K562 (cell line): ENCODE results near the gene RNU1-2. TPM values are rescaled to one million over a fixed set of nuclear protein-coding genes. Genes with fewer than 3 reads are reported as not detected.
"Not testable (repeated sequence)": the region's sequence is repeated elsewhere in the genome, so short reads cannot be mapped to it uniquely, and the experiment has no call there.

ENCODE experiments used
- AFF1 ChIP-seq, 2 experiments: fragments of 450-650 bp; IDR thresholded peaks; 2 replicates each; pipeline ENCODE4 v1.6.1; 2018; ENCODE audit warnings: mild to moderate bottlenecking in 2 of 2, low read depth in 1 of 2; ENCODE audit not compliant: partially characterized antibody in 2 of 2
- ARID1B ChIP-seq: fragments of 450-650 bp; IDR thresholded peaks from 2 replicates; pipeline ENCODE4 v1.6.1; 2016; ENCODE audit warnings: antibody characterized with exemption, mild to moderate bottlenecking, inconsistent platforms
- CREM ChIP-seq: IDR thresholded peaks from 2 replicates; pipeline ENCODE4 v1.6.1; 2014; ENCODE audit warnings: antibody characterized with exemption, low read depth
- CTBP1 ChIP-seq: fragments of 450-650 bp; IDR thresholded peaks from 2 replicates; pipeline ENCODE4 v1.6.1; 2016; ENCODE audit warnings: borderline replicate concordance
- DMBX1 ChIP-seq: fragments of 250-450 bp; sonication (Bioruptor Pico); IDR thresholded peaks from 2 replicates; pipeline ENCODE4 v1.8.0; 2022; ENCODE audit warnings: inconsistent platforms, mild to moderate bottlenecking, moderate library complexity, borderline replicate concordance
- DPF2 ChIP-seq: fragments of 450-650 bp; IDR thresholded peaks from 2 replicates; pipeline ENCODE4 v1.6.1; 2016
- ELF4 ChIP-seq: fragments of 450-650 bp; formaldehyde crosslinking; IDR thresholded peaks from 2 replicates; pipeline ENCODE4 v1.4.0; 2022; ENCODE audit warnings: missing genetic modification characterization
- EP300 ChIP-seq: IDR thresholded peaks from 2 replicates; pipeline ENCODE4 v1.6.1; 2012; ENCODE audit warnings: low read length, improper control_type of control experiment
- ESRRA ChIP-seq: fragments of 450-650 bp; IDR thresholded peaks from 2 replicates; pipeline ENCODE4 v1.6.1; 2014; ENCODE audit warnings: low read depth, mild to moderate bottlenecking, moderate library complexity, borderline replicate concordance
- ETV1 ChIP-seq: fragments of 450-650 bp; conservative IDR thresholded peaks from 2 replicates; pipeline ENCODE4 v1.6.1; 2016; ENCODE audit warnings: missing genetic modification characterization, control low read depth, low read depth, missing compliant biosample characterization
- GATAD2A ChIP-seq: fragments of 450-650 bp; IDR thresholded peaks from 2 replicates; pipeline ENCODE4 v1.6.1; 2017
- HDAC3 ChIP-seq: fragments of 450-650 bp; IDR thresholded peaks from 2 replicates; pipeline ENCODE4 v1.6.1; 2018; ENCODE audit warnings: borderline replicate concordance, mild to moderate bottlenecking, moderate library complexity; ENCODE audit not compliant: partially characterized antibody
- KAT8 ChIP-seq: fragments of 450-650 bp; IDR thresholded peaks from 2 replicates; pipeline ENCODE4 v1.6.1; 2016; ENCODE audit warnings: low read depth, mild to moderate bottlenecking
- TCF3 ChIP-seq: sonication (generic); formaldehyde crosslinking; IDR thresholded peaks from 2 replicates; pipeline ENCODE4 v1.4.0; 2020; ENCODE audit warnings: mild to moderate bottlenecking, missing genetic modification reagents
- TRIM24 ChIP-seq, 2 experiments: fragments of 450-650 bp; IDR thresholded peaks; 2 replicates each; pipeline ENCODE4 v1.6.1; 2016
- ZBTB12 ChIP-seq: fragments of 250-450 bp; sonication (Bioruptor Pico); IDR thresholded peaks from 2 replicates; pipeline ENCODE4 v1.4.0; 2020
- ZNF584 ChIP-seq: fragments of 200-800 bp; sonication (Bioruptor generic); IDR thresholded peaks from 2 replicates; pipeline ENCODE4 v1.6.1; 2016; ENCODE audit warnings: low read depth, mild to moderate bottlenecking, missing genetic modification characterization, missing compliant biosample characterization
- polyA plus RNA-seq, 8 experiments: library from polyadenylated mRNA; depleted of rRNA in 4 of 8; stranded (reverse) in 5 of 8; unstranded in 3 of 8; fragments of >200 nt; fragmentation: Nextera tagmentation in 2 of 8; fragmentation: Illumina TruSeq in 1 of 8; extraction: Ambion mirVana in 2 of 8; extraction: Trizol in 1 of 8; gene quantifications; 2 replicates each; pipeline versions ENCODE4 v1.2.1 to v1.2.3, GENCODE V29; 2011 to 2014; ENCODE audit warnings: inconsistent platforms in 1 of 8, missing spikeins in 1 of 8
- total RNA-seq, 7 experiments: library from RNA; depleted of rRNA in 6 of 7; stranded (reverse); fragments of >200 nt in 6 of 7; fragmentation: Illumina TruSeq in 2 of 7; extraction: Trizol in 2 of 7; gene quantifications; 2 replicates each; pipeline versions ENCODE4 v1.2.1 to v1.2.3, GENCODE V29; 2011 to 2021; ENCODE audit warnings: low replicate concordance in 1 of 7
- TF ChIP-seq, protein P1 (sequence below), 2 experiments: fragments of 450-650 bp; IDR thresholded peaks; 2 replicates each; pipeline ENCODE4 v1.6.1; 2016
- TF ChIP-seq, protein P2 (sequence below), 2 experiments: fragments of 450-650 bp in 1 of 2; sonication (generic) in 1 of 2; formaldehyde crosslinking in 1 of 2; IDR thresholded peaks in 1 of 2; conservative IDR thresholded peaks in 1 of 2; 2 replicates each; pipeline versions ENCODE4 v1.6.1 to v1.8.1; 2016 to 2023; ENCODE audit warnings: mild to moderate bottlenecking in 2 of 2, moderate library complexity in 2 of 2, inconsistent platforms in 1 of 2, missing genetic modification reagents in 1 of 2
- TF ChIP-seq, protein P3 (sequence below): fragments of 450-650 bp; IDR thresholded peaks from 2 replicates; pipeline ENCODE4 v1.6.1; 2016; ENCODE audit warnings: low read depth, mild to moderate bottlenecking, moderate library complexity

The RNU1-2 gene
- total and polyA plus RNA-seq, 9 of the 15 experiments (the other 6 are each of a cell fraction or from before 2014, with no cell fraction given), result under 0.01 to 32,823 (median 2,538) TPM; not detected in 4

- peak in 1 of 2 experiments; percentile 62 for TF ChIP-seq AFF1 (IDR thresholded peaks at IDR 0.05; ENCODE audit: low read depth in 1 of 2, partially characterized antibody in 2 of 2)
- peak; percentile 66 for TF ChIP-seq CTBP1
- TF ChIP-seq ETV1 (tag), result peak; percentile 55; the same call in 1 of the 2 replicates
- TF ChIP-seq HDAC3, result peak; percentile 31
- peak; percentile 80 to 90 for TF ChIP-seq TRIM24 (IDR thresholded peaks at IDR 0.05)
- peak; percentile 41; the same call in 1 of the 2 replicates for TF ChIP-seq KAT8
- peak; percentile 79; the same call in 1 of the 2 replicates for TF ChIP-seq ELF4
- TF ChIP-seq CREM, result peak; percentile 56
- TF ChIP-seq GATAD2A, result 0 out of 2 replicates have a peak, but pooled peaks have one; percentile 59
- TF ChIP-seq ZNF584, result 0 out of 2 replicates have a peak, but pooled peaks have one; percentile 83
- TF ChIP-seq, protein P1, sequence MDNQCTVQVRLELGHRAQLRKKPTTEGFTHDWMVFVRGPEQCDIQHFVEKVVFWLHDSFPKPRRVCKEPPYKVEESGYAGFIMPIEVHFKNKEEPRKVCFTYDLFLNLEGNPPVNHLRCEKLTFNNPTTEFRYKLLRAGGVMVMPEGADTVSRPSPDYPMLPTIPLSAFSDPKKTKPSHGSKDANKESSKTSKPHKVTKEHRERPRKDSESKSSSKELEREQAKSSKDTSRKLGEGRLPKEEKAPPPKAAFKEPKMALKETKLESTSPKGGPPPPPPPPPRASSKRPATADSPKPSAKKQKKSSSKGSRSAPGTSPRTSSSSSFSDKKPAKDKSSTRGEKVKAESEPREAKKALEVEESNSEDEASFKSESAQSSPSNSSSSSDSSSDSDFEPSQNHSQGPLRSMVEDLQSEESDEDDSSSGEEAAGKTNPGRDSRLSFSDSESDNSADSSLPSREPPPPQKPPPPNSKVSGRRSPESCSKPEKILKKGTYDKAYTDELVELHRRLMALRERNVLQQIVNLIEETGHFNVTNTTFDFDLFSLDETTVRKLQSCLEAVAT (IDR thresholded peaks at IDR 0.05), result peak in 1 of 2 experiments; percentile 94; a peak in 2 of 4 replicates
- TF ChIP-seq ESRRA, result peak; percentile 90; the same call in 1 of the 2 replicates
- TF ChIP-seq, protein P2, sequence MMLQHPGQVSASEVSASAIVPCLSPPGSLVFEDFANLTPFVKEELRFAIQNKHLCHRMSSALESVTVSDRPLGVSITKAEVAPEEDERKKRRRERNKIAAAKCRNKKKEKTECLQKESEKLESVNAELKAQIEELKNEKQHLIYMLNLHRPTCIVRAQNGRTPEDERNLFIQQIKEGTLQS (IDR thresholded peaks at IDR 0.05), result peak; percentile 63; the same call in 1 of the 2 replicates
- TF ChIP-seq, protein P2 (CRISPR knock-in tag; conservative IDR thresholded peaks at IDR 0.05), result not testable (repeated sequence)
- TF ChIP-seq, protein P3, sequence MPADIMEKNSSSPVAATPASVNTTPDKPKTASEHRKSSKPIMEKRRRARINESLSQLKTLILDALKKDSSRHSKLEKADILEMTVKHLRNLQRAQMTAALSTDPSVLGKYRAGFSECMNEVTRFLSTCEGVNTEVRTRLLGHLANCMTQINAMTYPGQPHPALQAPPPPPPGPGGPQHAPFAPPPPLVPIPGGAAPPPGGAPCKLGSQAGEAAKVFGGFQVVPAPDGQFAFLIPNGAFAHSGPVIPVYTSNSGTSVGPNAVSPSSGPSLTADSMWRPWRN, result peak; percentile 72; the same call in 1 of the 2 replicates
- TF ChIP-seq ARID1B, result peak; percentile 91
- TF ChIP-seq DPF2, result peak; percentile 65
- TF ChIP-seq TCF3 (CRISPR knock-in tag), result peak; percentile 88
- TF ChIP-seq DMBX1 (CRISPR knock-in tag), result peak; percentile 77; the same call in 1 of the 2 replicates
- TF ChIP-seq ZBTB12 (CRISPR knock-in tag), result peak; percentile 71; the same call in 1 of the 2 replicates
- peak; percentile 76 for TF ChIP-seq EP300
These were observed 5.2 kb upstream of the RNU1-2 start (continued) for GRCh38 chr1:16890539-16891021.
